Measurements from ENCODE around the gene PTTG1IP2.

Gene PTTG1IP2

DNA sequence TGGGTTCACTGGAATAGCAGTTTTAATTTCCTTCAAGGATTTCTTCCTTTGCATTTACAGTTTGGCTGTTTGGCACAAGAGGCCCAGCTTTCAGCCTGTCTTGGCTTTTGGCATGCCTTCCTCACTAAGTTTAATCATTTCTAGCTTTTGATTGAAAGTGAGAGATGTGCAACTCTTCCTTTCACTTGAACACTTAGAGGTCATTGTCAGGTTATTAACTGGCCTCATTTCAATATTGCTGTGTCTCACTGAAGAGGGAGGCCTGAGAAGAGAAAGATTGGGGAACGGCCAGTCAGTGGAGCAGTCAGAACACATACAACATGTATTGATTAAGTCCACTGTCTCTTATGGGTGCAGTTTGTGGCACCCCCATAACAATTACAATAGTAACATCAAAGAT, 33.9 kb downstream of the PTTG1IP2 start:
- Histone ChIP-seq H3K27me3 (no peaks in the 10 kb centered on the region), H3K4me3 (ENCODE audit: low read depth, low read length) (no peak overlapping the region), H3K9me3 (no peaks in the 10 kb centered on the region), H3K36me3 (no peaks in the 10 kb centered on the region), H3K4me1 (no peaks in the 10 kb centered on the region)
- no peak for DNase-seq
- TF ChIP-seq, protein P1, sequence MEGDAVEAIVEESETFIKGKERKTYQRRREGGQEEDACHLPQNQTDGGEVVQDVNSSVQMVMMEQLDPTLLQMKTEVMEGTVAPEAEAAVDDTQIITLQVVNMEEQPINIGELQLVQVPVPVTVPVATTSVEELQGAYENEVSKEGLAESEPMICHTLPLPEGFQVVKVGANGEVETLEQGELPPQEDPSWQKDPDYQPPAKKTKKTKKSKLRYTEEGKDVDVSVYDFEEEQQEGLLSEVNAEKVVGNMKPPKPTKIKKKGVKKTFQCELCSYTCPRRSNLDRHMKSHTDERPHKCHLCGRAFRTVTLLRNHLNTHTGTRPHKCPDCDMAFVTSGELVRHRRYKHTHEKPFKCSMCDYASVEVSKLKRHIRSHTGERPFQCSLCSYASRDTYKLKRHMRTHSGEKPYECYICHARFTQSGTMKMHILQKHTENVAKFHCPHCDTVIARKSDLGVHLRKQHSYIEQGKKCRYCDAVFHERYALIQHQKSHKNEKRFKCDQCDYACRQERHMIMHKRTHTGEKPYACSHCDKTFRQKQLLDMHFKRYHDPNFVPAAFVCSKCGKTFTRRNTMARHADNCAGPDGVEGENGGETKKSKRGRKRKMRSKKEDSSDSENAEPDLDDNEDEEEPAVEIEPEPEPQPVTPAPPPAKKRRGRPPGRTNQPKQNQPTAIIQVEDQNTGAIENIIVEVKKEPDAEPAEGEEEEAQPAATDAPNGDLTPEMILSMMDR (IDR thresholded peaks at IDR 0.05; ENCODE audit: low read depth, low read length) = no peak

DNA sequence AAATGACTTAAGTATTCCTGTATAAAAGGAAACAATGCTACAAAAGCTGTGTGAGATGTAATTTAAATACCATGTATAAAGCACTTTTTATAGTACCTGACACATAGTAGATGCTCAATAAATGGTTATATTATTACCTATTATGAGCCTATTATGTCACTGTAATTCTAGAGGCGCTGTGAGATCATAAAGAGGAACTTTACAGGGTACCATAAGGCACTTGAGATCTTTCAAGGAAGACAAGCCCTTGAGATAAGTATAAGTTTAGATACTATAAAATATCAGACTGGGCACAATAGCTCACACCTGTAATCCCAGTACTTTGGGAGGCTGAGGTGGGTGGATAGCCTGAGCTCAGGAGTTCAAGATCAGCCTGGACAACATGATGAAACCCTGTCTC, 38.3 kb downstream of the PTTG1IP2 start:
- Histone ChIP-seq H3K27me3 (no peaks in the 10 kb centered on the region), H3K4me1 (no peaks in the 10 kb centered on the region), H3K36me3 (no peaks in the 10 kb centered on the region), H3K4me3 (ENCODE audit: low read depth, low read length) (no peak overlapping the region), H3K9me3 (no peaks in the 10 kb centered on the region)
- DNase-seq = no peak
- TF ChIP-seq, protein P1 (IDR thresholded peaks at IDR 0.05; ENCODE audit: low read depth, low read length) = no peak

DNA sequence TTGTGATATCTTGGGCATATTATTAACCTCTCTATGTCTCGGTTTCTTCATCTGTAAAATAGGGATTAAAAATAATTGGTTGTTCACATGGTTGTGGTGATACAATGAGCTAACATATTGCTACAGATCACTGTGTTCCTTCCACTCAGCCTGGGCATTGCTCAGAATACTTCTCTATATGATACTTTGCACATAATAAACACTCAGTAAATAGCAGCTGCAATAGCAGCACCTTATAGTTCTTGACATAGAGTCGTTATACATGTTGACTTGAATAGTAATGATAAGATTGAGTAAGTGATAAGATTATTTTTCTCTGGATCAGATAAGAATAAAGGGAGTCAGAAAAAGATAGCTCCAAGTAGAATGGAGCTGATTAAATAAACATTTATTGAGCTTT, 42.3 kb downstream of the PTTG1IP2 start:
- Histone ChIP-seq H3K4me3 (ENCODE audit: low read depth, low read length) (no peak overlapping the region), H3K4me1 (no peaks in the 10 kb centered on the region), H3K36me3 (no peaks in the 10 kb centered on the region), H3K9me3 (no peaks in the 10 kb centered on the region), H3K27me3 (no peaks in the 10 kb centered on the region; the same call in 1 of the 2 replicates)
- TF ChIP-seq, protein P1 (IDR thresholded peaks at IDR 0.05; ENCODE audit: low read depth, low read length) = no peak
- no peak for DNase-seq

DNA sequence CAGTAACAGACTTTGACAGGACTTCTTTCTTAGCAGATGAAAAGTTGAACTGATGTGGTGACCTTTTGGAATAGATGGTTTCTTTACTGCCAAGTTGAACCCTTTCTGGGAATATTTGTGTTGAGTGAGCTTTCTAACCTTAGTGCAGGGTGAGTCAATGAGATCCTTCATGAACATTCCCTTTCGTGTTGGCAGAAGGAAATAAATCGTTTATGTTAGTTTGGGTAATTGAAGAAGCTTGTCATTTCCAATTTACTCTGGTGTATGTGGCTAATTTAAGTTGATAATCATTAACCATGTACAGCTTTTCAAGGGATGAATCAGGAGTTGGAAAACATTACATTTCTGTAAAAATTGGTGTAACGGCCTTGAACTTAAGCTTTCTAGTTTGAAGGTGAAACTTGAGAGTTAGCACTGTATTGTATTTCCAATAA, 43.4 kb downstream of the PTTG1IP2 start:
- Histone ChIP-seq H3K9me3 (no peaks in the 10 kb centered on the region), H3K27me3 (no peaks in the 10 kb centered on the region; the same call in 1 of the 2 replicates), H3K4me3 (ENCODE audit: low read depth, low read length) (no peak overlapping the region), H3K36me3 (no peaks in the 10 kb centered on the region), H3K4me1 (no peaks in the 10 kb centered on the region)
- no peak for DNase-seq
- TF ChIP-seq, protein P1 (IDR thresholded peaks at IDR 0.05; ENCODE audit: low read depth, low read length) = no peak

DNA sequence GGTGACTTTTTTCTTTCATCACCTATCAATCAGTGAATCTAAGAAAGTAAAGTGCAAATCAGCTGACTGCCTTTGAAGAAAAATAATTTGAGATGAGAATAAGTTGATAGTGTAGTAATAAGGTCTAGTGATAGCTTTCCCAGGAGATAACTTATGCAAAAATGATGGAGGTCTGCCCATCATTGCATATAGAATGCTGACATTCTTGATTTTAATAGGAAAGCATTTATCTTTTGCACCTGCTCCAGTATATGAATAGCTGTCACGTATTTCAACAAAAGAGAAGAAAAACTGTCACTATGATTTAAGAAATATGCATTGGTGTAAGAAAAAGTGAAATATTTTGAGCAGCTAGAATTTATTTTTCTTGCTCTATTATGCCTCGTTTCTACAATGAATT, 46.8 kb downstream of the PTTG1IP2 start:
- TF ChIP-seq, protein P1 (IDR thresholded peaks at IDR 0.05; ENCODE audit: low read depth, low read length) = no peak
- Histone ChIP-seq H3K4me3 (ENCODE audit: low read depth, low read length) (no peak overlapping the region), H3K9me3 (no peaks in the 10 kb centered on the region), H3K36me3 (no peaks in the 10 kb centered on the region), H3K27me3 (no peaks in the 10 kb centered on the region; the same call in 1 of the 2 replicates), H3K4me1 (no peaks in the 10 kb centered on the region)
- DNase-seq = no peak

DNA sequence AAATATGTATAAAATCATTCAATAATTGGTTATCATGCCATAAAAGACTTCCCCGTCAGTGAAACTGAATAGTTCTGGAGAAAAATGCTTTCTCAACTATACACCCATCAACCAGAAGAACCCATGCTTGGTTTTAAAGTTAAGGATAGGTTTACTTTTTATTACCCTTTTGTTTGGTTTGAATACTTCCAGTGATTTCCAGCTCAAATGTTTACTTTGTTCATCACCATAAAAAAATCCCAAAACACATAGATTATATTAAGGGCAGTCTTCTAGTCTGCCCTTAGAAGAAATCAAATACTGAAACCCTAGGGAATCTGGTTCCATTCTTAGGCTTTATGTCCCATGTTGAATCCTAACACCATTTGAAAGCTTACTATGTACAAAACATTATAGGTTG, 49.2 kb downstream of the PTTG1IP2 start:
- DNase-seq = no peak
- Histone ChIP-seq H3K4me3 (ENCODE audit: low read depth, low read length) (no peak overlapping the region), H3K9me3 (no peaks in the 10 kb centered on the region), H3K27me3 (no peaks in the 10 kb centered on the region; the same call in 1 of the 2 replicates), H3K4me1 (no peaks in the 10 kb centered on the region), H3K36me3 (no peaks in the 10 kb centered on the region)
- TF ChIP-seq, protein P1 (IDR thresholded peaks at IDR 0.05; ENCODE audit: low read depth, low read length) = no peak

Data from BE2C (cell line).